ENCODE data around the gene SARM1.

The SARM1 gene

DNA sequence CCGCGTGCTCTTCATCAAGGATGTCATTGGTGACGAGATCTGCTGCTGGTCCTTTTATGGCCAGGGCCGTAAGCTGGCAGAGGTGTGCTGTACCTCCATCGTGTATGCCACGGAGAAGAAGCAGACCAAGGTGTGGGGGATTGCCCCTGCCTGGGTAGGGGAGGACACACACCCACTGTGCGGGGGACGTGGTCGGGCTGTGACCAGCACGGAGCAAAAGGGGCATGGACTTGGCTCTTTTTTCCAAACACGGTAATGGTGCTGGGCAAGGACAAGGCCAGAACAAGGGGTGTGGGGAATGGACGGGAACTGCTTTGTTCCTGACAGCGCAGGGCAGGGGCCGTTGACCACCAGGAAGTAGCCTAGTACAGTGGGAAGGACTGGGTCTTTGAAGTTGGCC is 29.2 kb upstream of the SARM1 start:
- no peak for DNase-seq

DNA sequence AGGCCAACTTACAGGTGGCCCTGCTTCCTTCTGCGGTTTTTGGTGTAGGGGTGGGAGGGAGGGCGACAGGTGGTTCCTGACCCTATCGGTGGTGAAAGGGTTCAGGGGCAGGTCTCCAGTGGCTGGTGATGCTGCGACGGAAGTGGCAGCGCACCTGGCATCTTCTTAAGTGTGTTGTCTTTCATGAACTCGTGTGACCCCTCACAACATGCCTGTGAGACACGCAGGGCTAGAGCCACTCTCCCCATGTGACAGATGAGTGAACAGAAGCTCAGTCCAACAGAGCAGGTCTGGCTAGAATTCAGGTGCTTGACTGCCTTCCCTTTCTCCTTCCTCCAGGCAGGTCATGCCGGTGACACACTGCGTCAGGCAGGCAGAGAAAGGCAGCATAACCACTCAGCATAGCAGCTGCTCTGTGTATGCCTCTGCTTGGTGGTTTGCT is 28.0 kb upstream of the SARM1 start:
- no peak for DNase-seq

DNA sequence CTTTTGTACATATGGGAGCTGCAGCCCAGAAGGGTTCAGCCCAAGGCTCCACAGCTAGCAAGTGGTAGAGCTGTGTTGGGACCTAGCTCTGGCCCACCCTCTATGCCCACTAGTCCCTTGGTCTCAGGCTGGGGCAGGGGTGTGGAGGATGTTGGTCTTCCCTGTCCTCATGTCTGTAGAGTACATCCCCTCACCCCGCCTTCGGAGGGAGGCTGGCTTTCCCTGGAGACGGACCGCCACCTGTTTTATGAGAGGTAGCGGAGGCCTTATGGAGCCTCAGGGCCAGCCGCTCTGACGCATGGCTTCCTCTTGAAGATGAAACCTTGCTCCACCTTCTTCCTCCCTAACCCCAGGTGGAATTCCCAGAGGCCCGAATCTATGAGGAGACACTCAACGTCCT is 27.5 kb upstream of the SARM1 start:
- DNase-seq = no peak

DNA sequence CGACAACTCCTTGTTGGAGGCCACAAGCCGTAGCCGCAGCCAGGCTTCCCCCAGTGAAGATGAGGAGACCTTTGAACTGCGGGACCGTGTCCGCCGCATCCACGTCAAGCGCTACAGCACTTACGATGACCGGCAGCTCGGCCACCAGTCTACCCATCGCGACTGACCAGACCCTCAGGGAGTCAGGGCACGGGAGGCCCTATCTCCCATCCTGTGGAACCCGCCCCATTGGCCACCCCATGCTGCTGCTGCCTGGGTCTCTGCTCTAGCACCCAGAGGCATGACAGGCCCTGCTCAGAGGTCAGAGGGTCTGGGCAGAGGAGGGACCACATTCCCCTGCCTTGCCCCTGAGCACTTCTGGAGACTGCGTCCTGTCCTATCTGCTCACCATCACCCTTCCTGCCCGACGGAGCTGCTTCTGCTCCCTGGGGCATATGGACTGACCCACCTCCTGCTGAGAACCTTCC is 27.0 kb upstream of the SARM1 start:
- no peak for DNase-seq

DNA sequence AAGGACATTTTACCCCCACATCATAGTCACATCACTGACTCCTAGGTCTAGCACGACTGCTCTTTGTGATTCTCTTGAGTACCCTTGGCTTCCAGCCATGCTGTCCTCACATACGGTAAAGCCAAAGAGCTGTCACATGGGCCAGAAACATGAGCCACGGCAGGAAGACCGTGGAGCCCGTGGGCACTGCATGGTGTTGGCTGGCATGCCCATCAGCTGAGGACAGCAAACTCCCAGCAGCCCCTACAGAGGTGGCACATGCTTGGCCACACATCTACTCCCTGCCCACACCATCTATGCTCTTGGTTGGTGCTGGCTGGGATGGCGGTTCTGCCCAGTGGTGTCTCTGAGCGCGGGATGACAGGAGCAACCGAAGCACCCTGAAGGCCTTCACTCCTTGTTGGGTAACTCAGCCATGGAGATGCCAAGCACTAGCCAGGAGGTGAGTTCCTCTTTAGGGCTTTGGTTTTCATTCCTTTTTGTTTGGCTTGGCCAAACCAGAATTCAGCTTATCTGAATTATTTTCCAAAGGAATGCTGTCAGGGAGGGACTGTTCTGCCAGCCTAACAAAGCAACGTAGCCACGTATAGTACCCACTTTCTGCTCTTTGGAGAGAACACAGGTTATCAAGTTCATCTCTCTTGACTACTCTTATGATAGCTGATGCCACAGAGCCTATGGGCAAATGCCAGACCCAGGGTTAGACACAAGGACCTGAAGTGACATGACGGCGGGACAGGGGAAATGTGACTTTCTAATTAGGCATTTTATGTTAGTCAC is 25.9 kb upstream of the SARM1 start:
- DNase-seq = no peak

DNA sequence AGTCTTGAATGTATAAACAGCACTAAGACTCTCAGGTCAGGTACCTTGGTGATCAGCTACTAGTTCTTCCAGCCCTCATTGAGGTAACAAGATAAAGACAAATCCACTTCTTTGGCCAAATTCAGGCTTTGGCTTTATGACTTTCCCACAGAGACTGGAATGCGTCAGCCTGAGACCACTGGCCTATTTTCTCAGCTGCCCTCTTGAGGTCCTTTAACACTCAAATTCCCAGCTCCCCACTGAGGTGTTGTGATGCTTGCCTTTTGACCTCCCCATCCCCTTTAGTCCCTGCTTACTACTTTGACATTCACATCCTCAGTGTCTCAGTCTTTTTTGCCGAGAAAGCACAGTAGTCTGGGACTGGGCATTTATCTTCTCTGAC is 25.3 kb upstream of the SARM1 start:
- DNase-seq = no peak

DNA sequence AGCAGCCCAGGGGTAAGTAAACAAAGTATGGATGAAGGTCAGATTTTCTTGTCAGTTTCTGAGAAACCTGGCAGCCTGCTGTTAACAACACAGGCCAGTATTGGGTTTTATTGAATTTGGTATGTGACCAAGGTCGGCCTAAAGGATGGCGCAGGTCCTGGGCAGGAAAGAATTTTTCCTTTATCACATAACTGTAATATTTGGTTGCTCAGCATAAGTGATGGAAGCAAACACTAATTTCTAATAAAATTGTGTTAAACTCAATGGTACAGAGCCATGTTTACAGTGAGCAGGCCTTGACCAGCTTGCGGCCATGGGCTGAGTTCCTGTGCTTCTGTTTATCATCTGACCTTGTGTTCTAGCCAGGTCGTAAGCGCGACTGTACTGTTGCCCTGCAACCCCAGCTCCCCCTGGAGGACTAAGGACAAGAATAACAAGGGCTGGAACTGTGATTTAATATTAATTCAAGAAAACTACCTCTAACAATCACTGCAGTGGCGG is 24.7 kb upstream of the SARM1 start:
- DNase-seq = no peak

DNA sequence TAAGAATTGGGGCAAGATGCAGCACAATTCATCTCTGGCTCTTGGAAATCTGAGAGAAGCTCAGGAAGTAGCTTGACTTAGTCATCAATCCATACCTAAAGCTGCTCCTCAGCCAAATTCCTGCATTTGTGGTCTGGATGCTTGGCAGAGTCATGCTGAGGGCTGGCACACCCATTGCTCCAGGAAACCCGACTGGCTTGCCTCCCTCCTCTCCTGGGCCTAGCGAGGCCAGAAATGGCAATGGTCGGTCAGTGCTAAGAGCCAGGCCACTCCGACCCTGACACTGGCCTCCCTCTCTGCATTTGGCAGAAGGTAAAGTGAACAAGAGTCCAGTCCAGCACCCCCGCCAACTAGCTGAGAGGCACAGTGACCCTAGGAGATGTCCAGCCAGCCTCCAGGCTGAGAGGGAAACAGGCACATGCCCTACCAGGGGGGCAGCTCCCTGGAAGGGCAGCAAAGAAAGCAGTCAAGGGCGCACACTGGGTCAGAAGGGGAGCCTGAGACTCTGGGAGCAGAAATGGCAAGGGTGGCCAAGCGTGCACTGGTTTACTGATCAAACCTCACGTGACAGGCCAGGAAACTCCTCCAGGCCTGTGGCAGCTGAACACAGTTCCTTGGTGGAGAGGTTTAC is 24.1 kb upstream of the SARM1 start:
- no peak for DNase-seq

DNA sequence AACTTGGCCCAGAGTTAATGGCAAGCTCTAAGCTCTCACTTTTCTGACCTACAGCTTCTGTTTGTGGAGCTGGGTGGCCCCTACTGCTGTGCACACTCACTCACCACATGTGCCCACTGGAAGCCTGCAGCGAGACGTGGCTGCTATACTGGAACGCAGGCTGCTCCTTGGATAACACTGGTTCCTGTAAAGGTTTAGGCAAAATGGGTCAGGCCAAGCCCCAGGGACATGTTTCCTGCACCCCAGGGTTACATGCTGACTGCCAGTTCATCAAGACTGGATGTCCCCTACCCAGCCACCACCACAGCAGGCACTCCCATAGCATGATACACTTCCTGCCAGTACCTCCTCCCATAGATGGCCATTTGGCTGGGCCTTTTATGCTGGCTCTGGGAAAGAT is 22.5 kb upstream of the SARM1 start:
- DNase-seq = no peak

DNA sequence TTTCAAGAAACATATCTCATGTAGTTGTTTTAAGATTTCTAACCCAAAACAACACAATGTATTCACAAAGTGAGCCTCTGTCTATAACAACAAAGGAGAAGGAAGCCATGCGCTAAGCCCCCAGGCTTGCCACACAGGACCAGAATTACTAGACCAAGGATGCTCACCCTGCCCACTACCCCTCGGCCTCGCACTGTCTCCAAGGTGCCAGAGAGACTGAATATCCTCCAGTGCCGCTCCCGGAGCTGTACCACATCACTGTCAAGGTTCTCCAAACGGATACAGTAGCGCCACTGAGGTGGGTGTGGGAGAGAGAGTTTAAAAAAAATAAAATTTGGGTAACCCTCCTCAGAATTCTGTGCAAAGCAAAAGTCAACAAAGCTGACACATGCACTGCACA is 21.2 kb upstream of the SARM1 start:
- no peak for DNase-seq

DNA sequence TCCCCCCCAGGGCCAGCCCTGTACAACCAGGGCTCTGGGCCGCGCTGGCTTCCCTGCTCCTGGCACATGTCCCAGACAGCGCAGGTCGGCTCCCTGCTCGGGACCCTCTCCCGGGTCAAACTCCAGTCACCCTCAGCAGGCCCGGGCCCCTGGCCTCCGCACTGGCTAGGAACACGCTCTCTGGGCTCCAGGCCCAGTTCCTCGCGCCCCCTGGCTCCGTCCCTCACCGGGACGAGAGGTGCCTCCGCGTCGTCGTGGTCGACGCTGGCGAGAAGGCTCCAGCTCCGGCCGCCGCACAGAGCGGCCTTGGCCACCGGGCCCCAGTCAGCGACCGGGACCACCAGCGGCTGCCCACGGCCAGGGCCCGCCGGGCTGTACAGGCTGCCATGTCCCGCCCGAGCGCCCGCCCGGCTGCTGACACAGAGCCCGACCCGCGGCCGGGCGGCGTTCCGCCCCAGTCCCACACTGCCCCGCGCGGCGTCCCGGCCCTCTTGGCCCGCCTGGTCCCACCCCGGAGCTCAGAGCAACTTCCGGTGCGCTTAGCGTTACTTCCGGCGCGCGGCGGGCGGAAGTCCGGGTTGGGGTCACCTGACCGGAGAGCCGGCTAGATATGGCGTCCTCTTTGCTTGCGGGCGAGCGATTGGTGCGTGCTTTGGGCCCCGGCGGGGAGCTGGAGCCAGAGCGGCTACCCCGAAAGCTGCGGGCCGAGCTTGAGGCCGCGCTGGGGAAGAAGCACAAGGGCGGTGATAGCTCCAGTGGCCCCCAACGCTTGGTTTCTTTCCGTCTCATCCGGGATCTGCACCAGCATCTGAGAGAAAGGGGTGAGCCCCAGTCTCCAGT is 14.2 kb upstream of the SARM1 start, which contains the start of gene POLDIP2:
Gene POLDIP2 (minus strand): TSS at position 467 of the 840 bp plus-strand sequence. CDS start 79 bp downstream, at position 388.
- peak; percentile 96 for DNase-seq

DNA sequence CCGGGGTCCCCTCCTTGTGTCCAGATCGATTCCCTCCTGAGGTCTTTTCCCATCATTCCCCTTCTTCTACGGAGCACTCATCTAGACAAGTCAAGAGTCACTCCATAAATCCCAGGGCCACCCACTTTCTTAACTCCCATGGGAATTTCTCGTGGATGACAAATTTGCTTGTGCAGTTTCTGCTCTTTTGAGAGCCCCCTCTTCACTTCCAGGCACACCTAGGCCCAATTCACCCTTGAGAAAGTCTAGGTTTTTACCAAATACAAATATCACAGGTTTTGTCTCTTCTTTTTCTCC is 13.6 kb upstream of the SARM1 start:
- no peak for DNase-seq

DNA sequence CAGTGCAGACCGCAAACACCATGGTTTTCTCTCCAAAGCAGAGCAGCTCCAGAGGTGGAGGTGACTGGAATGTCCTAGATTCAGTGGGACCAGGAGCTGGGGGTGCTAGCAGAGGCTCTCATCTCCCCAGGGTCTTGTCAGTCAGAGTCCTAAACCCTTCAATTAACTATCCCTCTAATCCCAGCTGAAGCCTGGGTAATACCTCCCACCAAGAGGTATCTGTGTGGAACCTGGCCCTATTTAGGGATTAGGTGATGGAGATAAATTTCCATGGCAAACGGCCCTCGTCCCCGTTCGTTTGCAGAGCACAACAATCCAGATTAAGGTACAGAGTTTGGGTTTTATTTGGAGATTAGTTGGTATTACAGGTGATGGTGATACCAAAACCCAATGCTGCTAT is 8.3 kb upstream of the SARM1 start:
- no peak for DNase-seq

DNA sequence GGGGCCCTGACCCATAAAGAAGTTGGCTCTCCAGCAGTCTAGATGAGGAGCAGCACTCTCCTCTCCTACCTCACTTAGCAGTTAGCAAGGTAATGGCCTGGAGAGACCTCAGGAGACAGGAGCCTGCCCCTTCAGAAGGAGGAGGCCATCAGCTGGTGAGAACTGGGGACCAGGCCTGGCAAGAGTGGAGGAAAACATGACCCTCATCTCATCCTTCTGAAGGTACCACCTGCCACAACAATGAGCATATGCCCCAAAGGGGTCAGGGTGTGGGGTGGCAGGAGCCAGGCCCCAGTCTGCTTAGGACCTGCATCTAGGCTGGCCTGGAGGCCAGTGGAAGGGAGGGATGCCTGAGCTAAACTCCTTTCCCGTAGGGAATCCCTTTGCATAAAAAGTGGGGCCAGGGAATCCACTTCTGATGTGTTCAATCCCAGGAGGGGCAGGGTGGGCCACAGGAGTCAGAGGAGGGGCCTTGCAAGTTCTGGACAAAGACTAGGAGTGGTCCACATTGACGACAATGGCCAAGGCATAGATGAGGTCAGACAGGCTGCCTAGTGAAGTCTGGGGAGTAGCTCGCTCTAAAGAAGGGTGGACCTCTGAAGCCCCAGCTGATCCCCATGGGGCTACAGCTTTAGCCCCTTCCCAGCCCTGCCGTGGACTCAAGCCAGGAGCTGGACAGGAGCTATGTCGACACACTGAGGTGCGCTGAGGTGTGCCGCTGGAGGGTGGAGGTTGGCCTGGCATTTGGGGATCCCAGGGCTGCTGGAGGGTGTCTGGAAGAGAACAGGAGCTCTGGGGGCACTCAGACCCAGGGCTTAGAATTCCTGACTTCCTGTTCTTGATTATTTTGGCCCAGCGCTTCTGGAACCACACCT is 7.5 kb upstream of the SARM1 start:
- no peak for DNase-seq

DNA sequence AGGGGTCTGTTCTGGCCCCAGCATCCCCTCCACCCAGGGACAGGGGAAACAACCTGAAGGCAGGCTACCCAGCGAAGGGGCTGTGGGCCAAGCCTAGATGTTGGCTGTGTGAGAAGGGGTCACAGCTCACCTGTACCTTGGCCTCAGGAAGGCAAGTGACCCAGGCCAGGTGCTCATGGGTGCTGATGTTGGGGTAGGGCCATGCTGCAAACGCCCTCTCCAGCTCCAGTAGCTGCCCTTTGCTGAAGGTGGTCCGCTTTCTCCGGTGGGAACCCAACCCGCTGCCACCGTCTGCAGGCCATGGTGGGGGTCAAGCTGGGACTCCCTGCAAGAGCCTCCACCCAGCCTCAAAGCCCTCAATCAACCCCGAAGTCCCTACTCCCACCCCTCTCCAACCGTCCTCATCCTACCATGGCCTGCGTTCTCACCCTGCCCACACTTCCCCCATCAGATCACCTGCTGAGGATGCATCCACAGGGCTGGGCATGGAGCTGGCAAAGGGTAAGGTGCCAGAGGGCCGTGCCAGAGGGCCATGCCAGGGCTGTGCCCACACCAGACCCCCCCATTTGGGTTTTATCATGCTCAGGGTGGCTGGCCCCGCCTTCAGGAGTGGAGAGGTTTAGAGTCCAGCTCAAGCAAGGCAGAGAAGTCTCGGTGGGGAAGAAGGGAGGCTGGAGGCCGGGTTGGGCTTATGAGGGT is 6.7 kb upstream of the SARM1 start, which contains the start of gene SEBOX:
Gene SEBOX (minus strand): TSS at position 535 of the 699 bp plus-strand sequence. CDS start 48 bp downstream, at position 487.
- no peak for DNase-seq

DNA sequence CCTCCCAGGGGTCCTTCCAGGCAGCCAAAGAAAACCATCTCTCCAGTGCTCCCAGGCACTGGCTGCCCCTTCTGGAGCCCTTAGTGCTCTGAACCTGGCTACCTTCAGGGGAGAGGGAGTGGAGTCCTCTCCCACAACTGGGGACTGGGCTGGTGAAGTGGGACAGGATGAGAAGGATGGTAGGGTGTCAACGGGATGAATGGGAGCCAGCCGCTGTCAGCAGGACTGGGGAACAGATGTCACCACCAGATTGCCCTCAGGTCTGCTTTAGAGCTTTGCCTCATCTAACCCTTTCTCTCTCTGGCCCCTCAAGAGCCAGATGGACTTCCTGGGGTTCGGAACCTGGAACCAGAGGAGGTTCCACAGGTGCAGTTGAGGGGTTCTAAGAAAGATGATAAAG is 6.0 kb upstream of the SARM1 start:
- no peak for DNase-seq

DNA sequence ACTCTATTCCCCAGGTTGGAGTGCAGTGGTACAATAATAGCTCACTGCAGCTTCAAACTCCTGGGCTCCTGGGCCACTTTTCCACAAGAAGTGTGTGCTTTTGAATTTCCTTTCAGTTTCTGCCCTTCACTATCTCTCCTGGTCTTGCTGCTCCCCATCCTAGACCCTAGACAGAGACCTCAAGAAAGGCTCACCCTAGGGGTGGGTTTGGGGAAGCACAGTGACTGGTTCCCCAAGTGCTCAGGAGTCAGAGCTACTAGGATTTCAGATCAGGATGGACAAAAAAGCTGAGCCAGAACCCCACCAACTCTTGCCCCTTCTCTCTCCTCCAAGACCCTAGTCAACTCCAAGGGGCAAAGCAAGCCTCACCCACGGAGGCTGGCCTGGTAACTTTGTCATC is 4.9 kb upstream of the SARM1 start:
- DNase-seq = no peak

DNA sequence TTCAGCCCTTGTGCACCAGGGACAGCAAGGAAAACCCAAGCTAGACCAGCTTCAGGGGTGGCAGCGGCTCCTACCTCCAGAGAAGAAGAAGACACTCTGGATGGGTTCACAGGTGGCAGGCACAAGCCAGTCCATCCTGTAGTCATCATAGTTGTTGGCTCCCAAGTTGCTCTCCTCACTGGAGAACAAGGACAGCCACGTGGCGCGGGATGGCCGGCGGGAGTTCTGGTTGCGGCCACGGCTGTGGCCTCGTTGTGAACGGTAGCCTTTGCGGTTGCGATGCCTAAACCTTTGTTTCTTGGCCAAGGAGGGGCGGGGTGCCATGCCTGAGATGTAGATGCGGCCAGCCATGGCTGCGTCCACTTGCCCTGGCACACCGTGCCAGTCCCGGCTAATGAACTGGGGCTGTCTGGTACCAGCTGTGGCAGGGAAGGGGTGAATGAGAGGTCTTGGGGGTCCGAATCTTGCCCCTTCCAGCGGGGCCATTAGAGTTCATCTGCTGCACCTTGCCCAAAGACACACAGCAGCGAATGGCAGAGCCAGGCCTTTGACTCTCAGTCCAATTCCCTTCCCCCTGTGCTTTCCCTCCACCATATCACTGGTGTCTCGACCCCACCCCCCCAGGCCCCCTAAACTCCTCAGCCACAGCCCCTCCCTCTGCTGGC is 3.7 kb upstream of the SARM1 start:
- DNase-seq = no peak

DNA sequence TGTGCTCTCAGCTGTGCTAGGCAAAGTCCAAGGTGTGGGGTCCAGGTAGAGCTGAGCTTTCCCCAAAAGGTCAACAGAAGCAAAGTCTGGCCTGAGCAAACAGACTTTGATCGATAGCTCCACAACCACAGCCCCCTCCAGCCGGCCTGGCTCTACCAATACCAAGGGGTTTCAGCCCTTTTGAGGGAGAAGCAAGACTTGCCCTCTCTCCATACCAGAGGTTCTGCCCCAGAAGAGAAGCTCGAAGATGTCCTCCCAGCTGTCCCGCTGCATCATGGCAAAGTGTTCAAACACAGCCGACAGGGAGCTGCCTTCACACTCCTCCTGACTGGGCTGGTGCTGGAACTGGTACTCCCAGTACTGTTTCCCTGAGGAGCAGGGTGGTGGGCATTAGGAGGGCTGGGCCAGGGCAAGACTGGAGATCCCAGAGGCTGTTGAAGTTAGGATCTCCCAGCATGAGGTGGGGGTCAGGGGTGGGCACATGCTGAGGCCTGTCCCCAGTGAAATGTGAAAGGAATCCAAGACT is 3.1 kb upstream of the SARM1 start:
- no peak for DNase-seq

DNA sequence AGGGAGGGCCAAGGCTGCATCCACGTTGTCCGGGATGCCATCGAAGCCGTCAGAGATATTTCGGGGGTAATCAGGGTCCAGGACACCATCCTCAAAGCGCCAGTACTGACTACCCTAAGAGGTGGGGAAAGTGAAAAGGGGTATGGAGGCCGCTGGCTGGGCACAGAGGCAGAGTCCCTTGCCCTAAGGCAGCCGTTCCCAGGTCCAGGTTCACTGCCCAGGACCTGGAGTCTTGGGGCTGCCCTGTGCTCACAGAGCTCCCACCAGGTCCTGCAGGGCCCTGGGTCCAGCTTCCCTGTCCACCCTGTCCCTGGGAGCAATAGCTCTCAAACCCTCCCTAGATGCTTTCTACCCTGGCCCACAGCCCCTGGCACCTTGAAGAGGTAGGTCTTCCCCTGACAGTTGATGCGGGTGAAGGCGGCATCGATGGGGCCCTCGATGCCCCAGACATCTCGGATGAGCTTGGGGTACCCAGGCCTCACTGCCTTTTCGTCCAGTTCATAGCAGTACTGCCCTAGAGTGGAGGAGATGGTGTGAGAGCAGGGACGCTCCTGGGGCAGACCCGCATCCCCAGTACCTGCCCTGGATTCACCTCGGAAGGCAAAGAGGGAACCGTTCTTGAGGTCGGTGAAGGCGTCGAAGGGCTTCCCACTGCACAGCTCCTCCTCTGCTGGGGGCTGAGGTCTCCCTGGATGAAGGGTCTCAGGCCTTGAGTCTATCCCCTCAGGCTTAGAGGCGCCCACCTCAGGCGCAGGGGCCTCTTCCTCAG is 2.4 kb upstream of the SARM1 start:
- no peak for DNase-seq

All from CD4-positive, alpha-beta T cell treated with Interleukin-21 for 1 hour (primary cell).